Endodermal cell (in vitro differentiated cells): Measurements from ENCODE around the gene MEGF8. TPM values are rescaled to one million over a fixed set of nuclear protein-coding genes. Genes with fewer than 3 reads are reported as not detected.
A peak's percentile ranks its signal among the peaks of the same experiment; 100 is the strongest.

Experiments used
- DNase-seq: peaks from one replicate; pipeline ENCODE4 v3.0.0-alpha.2; 2017
- H3K27ac ChIP-seq: 2 replicates; pipeline ENCODE4 v1.5.1; 2013; ENCODE audit warnings: mild to moderate bottlenecking, low read depth, low read length, moderate library complexity
- H3K27me3 ChIP-seq: 2 replicates; pipeline ENCODE4 v1.6.1; 2013; ENCODE audit warnings: mild to moderate bottlenecking, low read length, moderate library complexity; ENCODE audit not compliant: insufficient read depth, control insufficient read depth, poor library complexity, severe bottlenecking
- H3K36me3 ChIP-seq: 2 replicates; pipeline ENCODE4 v1.7.0; 2013; ENCODE audit warnings: mild to moderate bottlenecking, low read length, moderate library complexity; ENCODE audit not compliant: control insufficient read depth, insufficient read depth
- H3K4me1 ChIP-seq: one replicate; pipeline ENCODE4 v1.7.0; 2013; ENCODE audit warnings: low read length; ENCODE audit not compliant: control insufficient read depth, insufficient read depth
- H3K4me3 ChIP-seq: 2 replicates; pipeline ENCODE4 v1.5.1; 2013; ENCODE audit warnings: mild to moderate bottlenecking, low read length, moderate library complexity
- H3K9ac ChIP-seq: 2 replicates; pipeline ENCODE4 v1.6.1; 2013; ENCODE audit warnings: mild to moderate bottlenecking, low read length, moderate library complexity; ENCODE audit not compliant: poor library complexity, severe bottlenecking; ENCODE audit errors: extremely low read depth
- H3K9me3 ChIP-seq: 2 replicates; pipeline ENCODE4 v1.6.1; 2013; ENCODE audit warnings: mild to moderate bottlenecking, low read length, moderate library complexity; ENCODE audit not compliant: control insufficient read depth
- H3K27ac Mint-ChIP-seq: 2 replicates; pipeline ENCODE4 v1.8.0; 2020; ENCODE audit warnings: mixed read lengths
- H3K27me3 Mint-ChIP-seq: 2 replicates; pipeline ENCODE4 v1.8.0; 2021; ENCODE audit warnings: mild to moderate bottlenecking, mixed read lengths; ENCODE audit not compliant: insufficient read depth
- H3K36me3 Mint-ChIP-seq: 2 replicates; pipeline ENCODE4 v1.8.0; 2020; ENCODE audit warnings: low read depth, mixed read lengths
- H3K4me1 Mint-ChIP-seq: 2 replicates; pipeline ENCODE4 v1.8.0; 2020; ENCODE audit warnings: mixed read lengths
- H3K4me3 Mint-ChIP-seq: 2 replicates; pipeline ENCODE4 v1.8.0; 2020; ENCODE audit warnings: mild to moderate bottlenecking, moderate library complexity, mixed read lengths
- H3K9me3 Mint-ChIP-seq: 2 replicates; pipeline ENCODE4 v1.8.0; 2020; ENCODE audit warnings: mild to moderate bottlenecking, mixed read lengths
- WGBS, 2 experiments: methylation state at CpG; one replicate each; pipeline versions ENCODE4 v1.1.5 to v1.1.7; 2013; ENCODE audit warnings: missing lambda C conversion rate in 2 of 2, mixed read lengths in 1 of 2; ENCODE audit not compliant: insufficient coverage in 1 of 2, insufficient read length in 1 of 2; 5-methylcytosine and 5-hydroxymethylcytosine counted together
- total RNA-seq, 2 donors: library from RNA; stranded (reverse); fragmentation: NEBNext Ultra II Directional in 1 of 2; extraction: Animal tissue kit (Norgen Biotek cat#: 25700) in 1 of 2; gene quantifications; 2 replicates in 1 of 2; 3 replicates in 1 of 2; pipeline ENCODE4 v1.2.1, GENCODE V29; 2021
- TF ChIP-seq, protein P1 (sequence below): fragments of 200-600 bp; sonication (generic); conservative IDR thresholded peaks from 2 replicates; pipeline ENCODE4 v1.5.0; 2021; ENCODE audit warnings: antibody characterized with exemption, mild to moderate bottlenecking

MEGF8 gene
- total RNA-seq, 2 donors from 2014 or later = 48.0 to 51.4 TPM

GRCh38 chr19:42295342-42295741, 30.1 kb upstream of the MEGF8 start:
- TF ChIP-seq, protein P1, sequence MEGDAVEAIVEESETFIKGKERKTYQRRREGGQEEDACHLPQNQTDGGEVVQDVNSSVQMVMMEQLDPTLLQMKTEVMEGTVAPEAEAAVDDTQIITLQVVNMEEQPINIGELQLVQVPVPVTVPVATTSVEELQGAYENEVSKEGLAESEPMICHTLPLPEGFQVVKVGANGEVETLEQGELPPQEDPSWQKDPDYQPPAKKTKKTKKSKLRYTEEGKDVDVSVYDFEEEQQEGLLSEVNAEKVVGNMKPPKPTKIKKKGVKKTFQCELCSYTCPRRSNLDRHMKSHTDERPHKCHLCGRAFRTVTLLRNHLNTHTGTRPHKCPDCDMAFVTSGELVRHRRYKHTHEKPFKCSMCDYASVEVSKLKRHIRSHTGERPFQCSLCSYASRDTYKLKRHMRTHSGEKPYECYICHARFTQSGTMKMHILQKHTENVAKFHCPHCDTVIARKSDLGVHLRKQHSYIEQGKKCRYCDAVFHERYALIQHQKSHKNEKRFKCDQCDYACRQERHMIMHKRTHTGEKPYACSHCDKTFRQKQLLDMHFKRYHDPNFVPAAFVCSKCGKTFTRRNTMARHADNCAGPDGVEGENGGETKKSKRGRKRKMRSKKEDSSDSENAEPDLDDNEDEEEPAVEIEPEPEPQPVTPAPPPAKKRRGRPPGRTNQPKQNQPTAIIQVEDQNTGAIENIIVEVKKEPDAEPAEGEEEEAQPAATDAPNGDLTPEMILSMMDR = no peak
- H3K9me3 ChIP-seq = no peaks in the 10 kb centered on the region
- no peaks in the 10 kb centered on the region for H3K4me1 ChIP-seq
- H3K4me3 ChIP-seq = no peak overlapping the region
- H3K9me3 Mint-ChIP-seq = no peaks in the 10 kb centered on the region
- DNase-seq = no peak
- H3K4me1 Mint-ChIP-seq = peaks cover 2% of the 10 kb centered on the region
- no peak overlapping the region for H3K27ac ChIP-seq
- H3K36me3 ChIP-seq = peaks cover 59% of the 10 kb centered on the region
- H3K4me3 Mint-ChIP-seq = no peak overlapping the region
- no peak overlapping the region for H3K9ac ChIP-seq
- H3K36me3 Mint-ChIP-seq = peaks cover 39% of the 10 kb centered on the region
- 85 to 88% methylated on average over 2 to 5 of the region's 5 CpGs for WGBS, 2 experiments
- H3K27me3 Mint-ChIP-seq = no peaks in the 10 kb centered on the region
- no peak overlapping the region for H3K27ac Mint-ChIP-seq
- no peaks in the 10 kb centered on the region for H3K27me3 ChIP-seq

- Mint-ChIP-seq H3K27ac (no peak overlapping the region), H3K4me1 (peaks cover 2% of the 10 kb centered on the region), H3K36me3 (peaks cover 39% of the 10 kb centered on the region), H3K9me3 (no peaks in the 10 kb centered on the region), H3K4me3 (no peak overlapping the region), H3K27me3 (no peaks in the 10 kb centered on the region)
- Histone ChIP-seq H3K9me3 (no peaks in the 10 kb centered on the region), H3K9ac (no peak overlapping the region), H3K36me3 (peaks cover 53% of the 10 kb centered on the region), H3K27ac (no peak overlapping the region), H3K4me3 (no peak overlapping the region), H3K27me3 (no peaks in the 10 kb centered on the region), H3K4me1 (no peaks in the 10 kb centered on the region)
- WGBS, 2 experiments = 78 to 81% methylated on average over 5 to 6 of the region's 6 CpGs
- DNase-seq = peak; percentile 98
- TF ChIP-seq, protein P1 = peak; percentile 91
Observed at GRCh38 chr19:42295831-42296525, 29.5 kb upstream of the MEGF8 start.

GRCh38 chr19:42297039-42297438, 28.4 kb upstream of the MEGF8 start:
- no peaks in the 10 kb centered on the region for H3K9me3 Mint-ChIP-seq
- Histone ChIP-seq H3K9me3 (no peaks in the 10 kb centered on the region), H3K36me3 (peaks cover 44% of the 10 kb centered on the region), H3K4me3 (no peak overlapping the region), H3K9ac (no peak overlapping the region), H3K27me3 (no peaks in the 10 kb centered on the region), H3K4me1 (no peaks in the 10 kb centered on the region), H3K27ac (no peak overlapping the region)
- H3K4me3 Mint-ChIP-seq = no peak overlapping the region
- no peak for DNase-seq
- H3K27me3 Mint-ChIP-seq = no peaks in the 10 kb centered on the region
- peaks cover 31% of the 10 kb centered on the region for H3K36me3 Mint-ChIP-seq
- WGBS, 2 experiments = 96 to 100% methylated on average over 9 to 15 of the region's 15 CpGs
- H3K4me1 Mint-ChIP-seq = peaks cover 8% of the 10 kb centered on the region
- TF ChIP-seq, protein P1 = no peak
- H3K27ac Mint-ChIP-seq = no peak overlapping the region
